ENCODE data around the gene ROGDI. TPM values are rescaled to one million over a fixed set of nuclear protein-coding genes. Genes with fewer than 3 reads are reported as not detected.

Gene ROGDI
- polyA plus RNA-seq, 1 donor (not counting 4 experiments of a cell fraction or from before 2014, with no cell fraction given), result 20.5 TPM

DNA sequence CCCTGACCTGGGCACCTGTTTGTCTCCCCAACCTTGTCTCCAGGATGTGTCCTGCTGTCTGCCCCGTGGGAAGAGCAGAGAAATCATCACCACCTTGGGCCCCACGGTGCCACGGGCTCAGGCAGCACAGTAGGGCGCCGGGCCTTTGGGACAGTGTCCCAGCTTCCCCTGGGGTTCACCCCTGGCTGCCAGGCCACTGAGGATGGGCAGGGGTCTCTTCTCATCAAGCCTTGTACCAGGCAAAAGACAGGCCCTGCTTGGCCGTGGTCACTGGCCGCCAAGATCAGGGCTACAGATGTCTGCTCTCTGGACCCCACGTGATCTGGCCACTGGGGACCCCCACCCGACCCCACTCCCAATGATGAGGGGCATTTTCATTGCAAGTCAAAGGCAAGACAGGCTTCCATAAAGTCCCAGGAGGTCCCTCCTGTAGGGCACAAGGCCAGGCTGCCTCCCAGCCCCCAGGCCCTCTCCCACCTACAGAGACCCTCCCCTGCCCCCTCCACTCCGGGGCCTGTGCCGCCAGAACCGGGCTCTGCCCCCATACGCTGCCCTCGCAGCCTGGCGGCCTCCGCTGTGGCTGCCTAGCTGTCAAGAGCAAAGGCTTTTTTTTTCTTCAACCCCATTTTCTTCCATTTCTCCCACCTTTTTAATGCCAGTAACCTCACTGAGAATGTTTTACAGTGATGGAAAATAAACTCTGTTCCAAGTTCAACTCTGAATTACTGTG is 53.6 kb downstream of the ROGDI start:
- no peak for DNase-seq (ENCODE audit: low read depth, low spot score)
- H3K4me3 ChIP-seq (ENCODE audit: control insufficient read depth in 2 of 3, extremely low read depth in 1 of 3, insufficient read depth in 2 of 3, low read depth in 1 of 3, low read length in 3 of 3), result no peak overlapping the region

DNA sequence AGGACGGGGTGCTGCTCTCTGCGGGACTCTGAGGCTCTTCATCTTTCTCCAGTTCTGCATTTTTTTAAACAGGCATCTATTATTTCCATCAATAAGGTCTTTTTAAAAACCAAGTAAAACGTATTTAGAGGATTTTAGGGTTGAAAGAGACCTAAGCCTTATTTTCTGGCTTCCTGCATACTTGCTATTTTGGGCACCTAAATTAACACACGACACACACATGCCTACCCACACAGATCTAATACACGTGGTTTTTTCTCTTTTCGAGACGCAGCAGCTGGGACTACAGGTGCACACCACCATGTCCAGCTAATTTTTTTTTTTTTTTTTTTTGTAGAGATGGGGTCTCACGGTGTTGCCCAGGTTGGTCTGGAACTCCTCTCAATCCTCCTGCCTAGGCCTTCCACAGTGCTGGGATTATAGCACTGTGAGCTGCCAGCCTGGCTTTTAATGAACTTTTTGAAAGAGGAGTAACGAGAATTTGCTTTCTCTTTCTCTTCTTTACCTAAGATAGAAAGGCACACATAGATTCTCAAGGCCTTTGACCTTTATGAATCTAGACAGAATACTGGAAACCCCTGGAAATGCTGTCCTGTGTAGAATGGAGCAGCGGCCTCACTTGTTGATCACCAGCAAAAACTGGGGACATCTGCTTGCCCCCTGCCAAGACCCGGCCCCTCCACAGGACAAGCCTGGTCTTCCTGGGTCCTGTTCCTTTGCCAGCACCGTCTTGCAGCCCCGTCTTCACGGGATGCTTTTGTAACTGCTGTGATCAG is 54.3 kb downstream of the ROGDI start:
- no peaks in the 10 kb centered on the region for H3K9me3 ChIP-seq (ENCODE audit: control insufficient read depth, low read depth, low read length)
- no peaks in the 10 kb centered on the region for H4K20me1 ChIP-seq (ENCODE audit: control insufficient read depth, extremely low read depth, insufficient read depth, low read length)
- peaks cover 7% of the 10 kb centered on the region for H3K4me1 ChIP-seq (ENCODE audit: control insufficient read depth, extremely low read depth, insufficient read depth, low read length)
- FAIRE-seq (no peak), DNase-seq (ENCODE audit: low read depth, low spot score) (no peak)
- no peak overlapping the region for H3K27ac ChIP-seq (ENCODE audit: control insufficient read depth, insufficient read depth, low read length)
- no peaks in the 10 kb centered on the region for H3K9me1 ChIP-seq (ENCODE audit: control insufficient read depth, extremely low read depth, insufficient read depth, low read length)
- no peak for TF ChIP-seq EZH2 (IDR thresholded peaks at IDR 0.05; ENCODE audit: low read length)
- TF ChIP-seq, protein P1, sequence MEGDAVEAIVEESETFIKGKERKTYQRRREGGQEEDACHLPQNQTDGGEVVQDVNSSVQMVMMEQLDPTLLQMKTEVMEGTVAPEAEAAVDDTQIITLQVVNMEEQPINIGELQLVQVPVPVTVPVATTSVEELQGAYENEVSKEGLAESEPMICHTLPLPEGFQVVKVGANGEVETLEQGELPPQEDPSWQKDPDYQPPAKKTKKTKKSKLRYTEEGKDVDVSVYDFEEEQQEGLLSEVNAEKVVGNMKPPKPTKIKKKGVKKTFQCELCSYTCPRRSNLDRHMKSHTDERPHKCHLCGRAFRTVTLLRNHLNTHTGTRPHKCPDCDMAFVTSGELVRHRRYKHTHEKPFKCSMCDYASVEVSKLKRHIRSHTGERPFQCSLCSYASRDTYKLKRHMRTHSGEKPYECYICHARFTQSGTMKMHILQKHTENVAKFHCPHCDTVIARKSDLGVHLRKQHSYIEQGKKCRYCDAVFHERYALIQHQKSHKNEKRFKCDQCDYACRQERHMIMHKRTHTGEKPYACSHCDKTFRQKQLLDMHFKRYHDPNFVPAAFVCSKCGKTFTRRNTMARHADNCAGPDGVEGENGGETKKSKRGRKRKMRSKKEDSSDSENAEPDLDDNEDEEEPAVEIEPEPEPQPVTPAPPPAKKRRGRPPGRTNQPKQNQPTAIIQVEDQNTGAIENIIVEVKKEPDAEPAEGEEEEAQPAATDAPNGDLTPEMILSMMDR (optimal IDR thresholded peaks at IDR 0.05 in 1 of 3, IDR thresholded peaks at IDR 0.05 in 1 of 3, conservative IDR thresholded peaks at IDR 0.05 in 1 of 3; ENCODE audit: extremely low read depth in 1 of 3, insufficient read depth in 2 of 3, low read length in 3 of 3), result no peak
- H3K36me3 ChIP-seq (ENCODE audit: control insufficient read depth in 2 of 2, extremely low read depth in 1 of 2, insufficient read depth in 2 of 2, low read length in 2 of 2), result peaks cover 11 to 14% of the 10 kb centered on the region in 2 experiments
- H2AFZ ChIP-seq (ENCODE audit: control insufficient read depth, low read length), result no peak overlapping the region
- dilution Hi-C loops (cut with MboI; ENCODE audit: extremely low pct_ligation_motif_present, low sequenced_read_pairs), result no loop called here
- H3K27me3 ChIP-seq (ENCODE audit: control insufficient read depth, extremely low read depth, insufficient read depth, low read length), result no peaks in the 10 kb centered on the region
- no peak overlapping the region for H3K9ac ChIP-seq (ENCODE audit: control insufficient read depth, extremely low read depth, insufficient read depth, low read length)
- no peak overlapping the region for H3K4me3 ChIP-seq (ENCODE audit: control insufficient read depth in 2 of 3, extremely low read depth in 1 of 3, insufficient read depth in 2 of 3, low read depth in 1 of 3, low read length in 3 of 3)
- H3K79me2 ChIP-seq (ENCODE audit: control insufficient read depth, insufficient read depth, low read length), result no peaks in the 10 kb centered on the region
- no peak overlapping the region for H3K4me2 ChIP-seq (ENCODE audit: control insufficient read depth, extremely low read depth, insufficient read depth, low read depth, low read length)

More for the DNA sequence above, 53.6 kb downstream of the ROGDI start:
- TF ChIP-seq, protein P1 (optimal IDR thresholded peaks at IDR 0.05 in 1 of 3, IDR thresholded peaks at IDR 0.05 in 1 of 3, conservative IDR thresholded peaks at IDR 0.05 in 1 of 3; ENCODE audit: extremely low read depth in 1 of 3, insufficient read depth in 2 of 3, low read length in 3 of 3), result no peak
- no peak for TF ChIP-seq EZH2 (IDR thresholded peaks at IDR 0.05; ENCODE audit: low read length)
- Histone ChIP-seq H4K20me1 (ENCODE audit: control insufficient read depth, extremely low read depth, insufficient read depth, low read length) (no peaks in the 10 kb centered on the region), H3K9ac (ENCODE audit: control insufficient read depth, extremely low read depth, insufficient read depth, low read length) (no peak overlapping the region), H3K36me3 (ENCODE audit: control insufficient read depth in 2 of 2, extremely low read depth in 1 of 2, insufficient read depth in 2 of 2, low read length in 2 of 2) (peaks cover 14 to 18% of the 10 kb centered on the region in 2 experiments), H3K79me2 (ENCODE audit: control insufficient read depth, insufficient read depth, low read length) (no peaks in the 10 kb centered on the region), H2AFZ (ENCODE audit: control insufficient read depth, low read length) (no peak overlapping the region), H3K4me1 (ENCODE audit: control insufficient read depth, extremely low read depth, insufficient read depth, low read length) (no peaks in the 10 kb centered on the region), H3K27ac (ENCODE audit: control insufficient read depth, insufficient read depth, low read length) (no peak overlapping the region), H3K4me2 (ENCODE audit: control insufficient read depth, extremely low read depth, insufficient read depth, low read depth, low read length) (no peak overlapping the region), H3K27me3 (ENCODE audit: control insufficient read depth, extremely low read depth, insufficient read depth, low read length) (no peaks in the 10 kb centered on the region), H3K9me1 (ENCODE audit: control insufficient read depth, extremely low read depth, insufficient read depth, low read length) (no peaks in the 10 kb centered on the region), H3K9me3 (ENCODE audit: control insufficient read depth, low read depth, low read length) (no peaks in the 10 kb centered on the region)
- no peak for FAIRE-seq
- dilution Hi-C loops (cut with MboI; ENCODE audit: extremely low pct_ligation_motif_present, low sequenced_read_pairs), result no loop called here
